Measurements from ENCODE around the gene CTDSPL. TPM values are rescaled to one million over a fixed set of nuclear protein-coding genes. Genes with fewer than 3 reads are reported as not detected.

Gene CTDSPL
- total RNA-seq, 1 donor = 34.7 TPM

- peaks cover 23% of the 10 kb centered on the region for H3K79me2 ChIP-seq (ENCODE audit: insufficient read depth, low read length)
- H3K27ac ChIP-seq (ENCODE audit: low read depth, low read length) = no peak overlapping the region
- H3K27me3 ChIP-seq (ENCODE audit: insufficient read depth, low read length) = no peaks in the 10 kb centered on the region
- H3K4me1 ChIP-seq (ENCODE audit: insufficient read depth, low read length) = peaks cover 13% of the 10 kb centered on the region
- peaks cover 12% of the 10 kb centered on the region for H4K20me1 ChIP-seq (ENCODE audit: insufficient read depth, low read length)
- no peaks in the 10 kb centered on the region for H3K9me3 ChIP-seq (ENCODE audit: low read depth, low read length)
- TF ChIP-seq CTCF (IDR thresholded peaks at IDR 0.05; ENCODE audit: extremely low read depth, low read depth, low read length) = no peak
- DNase-seq (ENCODE audit: insufficient read length, low spot score, missing footprints) = peak; percentile 60
- H3K4me3 ChIP-seq (ENCODE audit: insufficient read depth, low read length) = no peak overlapping the region
- H2AFZ ChIP-seq (ENCODE audit: low read length) = no peak overlapping the region
- no peaks in the 10 kb centered on the region for H3K36me3 ChIP-seq (ENCODE audit: insufficient read depth, low read length)
- H3K4me2 ChIP-seq (ENCODE audit: insufficient read depth, low read length) = peak overlapping the region; percentile 97
Observed at GRCh38 chr3:38022896-38023709, 161.4 kb downstream of the CTDSPL start.

GRCh38 chr3:38026856-38027255 is 165.2 kb downstream of the CTDSPL start:
- Histone ChIP-seq H3K4me2 (ENCODE audit: insufficient read depth, low read length) (no peak overlapping the region), H3K27ac (ENCODE audit: low read depth, low read length) (no peak overlapping the region), H3K36me3 (ENCODE audit: insufficient read depth, low read length) (no peaks in the 10 kb centered on the region), H3K79me2 (ENCODE audit: insufficient read depth, low read length) (peaks cover 24% of the 10 kb centered on the region), H2AFZ (ENCODE audit: low read length) (no peak overlapping the region), H3K27me3 (ENCODE audit: insufficient read depth, low read length) (no peaks in the 10 kb centered on the region), H3K4me1 (ENCODE audit: insufficient read depth, low read length) (peaks cover 34% of the 10 kb centered on the region), H4K20me1 (ENCODE audit: insufficient read depth, low read length) (peaks cover 4% of the 10 kb centered on the region), H3K9me3 (ENCODE audit: low read depth, low read length) (no peaks in the 10 kb centered on the region), H3K4me3 (ENCODE audit: insufficient read depth, low read length) (no peak overlapping the region)
- DNase-seq (ENCODE audit: insufficient read length, low spot score, missing footprints) = peak; percentile 57
- no peak for TF ChIP-seq CTCF (IDR thresholded peaks at IDR 0.05; ENCODE audit: extremely low read depth, low read depth, low read length)

GRCh38 chr3:38027466-38028465 is 166.1 kb downstream of the CTDSPL start:
- Histone ChIP-seq H2AFZ (ENCODE audit: low read length) (no peak overlapping the region), H3K4me2 (ENCODE audit: insufficient read depth, low read length) (peak overlapping the region; percentile 88), H4K20me1 (ENCODE audit: insufficient read depth, low read length) (peaks cover 4% of the 10 kb centered on the region), H3K9me3 (ENCODE audit: low read depth, low read length) (no peaks in the 10 kb centered on the region), H3K79me2 (ENCODE audit: insufficient read depth, low read length) (peaks cover 22% of the 10 kb centered on the region), H3K27me3 (ENCODE audit: insufficient read depth, low read length) (no peaks in the 10 kb centered on the region), H3K4me1 (ENCODE audit: insufficient read depth, low read length) (peaks cover 36% of the 10 kb centered on the region), H3K36me3 (ENCODE audit: insufficient read depth, low read length) (no peaks in the 10 kb centered on the region), H3K4me3 (ENCODE audit: insufficient read depth, low read length) (peak overlapping the region; percentile 82), H3K27ac (ENCODE audit: low read depth, low read length) (no peak overlapping the region)
- DNase-seq (ENCODE audit: insufficient read length, low spot score, missing footprints) = peak; percentile 61
- no peak for TF ChIP-seq CTCF (IDR thresholded peaks at IDR 0.05; ENCODE audit: extremely low read depth, low read depth, low read length)

All from osteoblast (primary cell).